Activated T-cell treated with anti-CD3 and anti-CD28 coated beads, Interleukin-2, amount 50 U/mL, for 72 hours (primary cell): ENCODE measurements around the gene ACTN4. TPM values are rescaled to one million over a fixed set of nuclear protein-coding genes. Genes with fewer than 3 reads are reported as not detected.

Experiments
- ATAC-seq, 2 donors: fragments of 150-1000 bp; cut with Tn5 transposase; replicated peaks in 1 of 2; 2 replicates each; pipeline ENCODE4 v1.10.0; 2021; ENCODE audit warnings: moderate library complexity in 2 of 2, mild to moderate bottlenecking in 1 of 2
- DNase-seq, 2 donors: peaks; one replicate each; pipeline ENCODE4 v3.0.0; 2021 to 2022; ENCODE audit warnings: mixed read lengths in 1 of 2
- H3K27ac Mint-ChIP-seq: one replicate; pipeline ENCODE4 v1.8.0; 2022; ENCODE audit warnings: mild to moderate bottlenecking, moderate library complexity, mixed read lengths
- H3K27me3 Mint-ChIP-seq: one replicate; pipeline ENCODE4 v1.8.0; 2022; ENCODE audit warnings: low read depth, mixed read lengths
- H3K36me3 Mint-ChIP-seq, 2 donors: one replicate each; pipeline ENCODE4 v1.8.0; 2022; ENCODE audit warnings: mixed read lengths in 2 of 2, mild to moderate bottlenecking in 1 of 2; ENCODE audit not compliant: insufficient read depth in 2 of 2
- H3K4me1 Mint-ChIP-seq: one replicate; pipeline ENCODE4 v1.8.0; 2022; ENCODE audit warnings: low read depth, mixed read lengths
- H3K4me3 Mint-ChIP-seq, 2 donors: one replicate each; pipeline ENCODE4 v1.8.0; 2022; ENCODE audit warnings: mild to moderate bottlenecking in 2 of 2, mixed read lengths in 2 of 2, moderate library complexity in 2 of 2
- H3K9me3 Mint-ChIP-seq, 2 donors: one replicate each; pipeline ENCODE4 v1.8.0; 2022; ENCODE audit warnings: mixed read lengths in 2 of 2
- total RNA-seq, 2 donors: library from RNA; stranded (reverse); gene quantifications; one replicate each; pipeline ENCODE4 v1.2.3, GENCODE V29; 2022

ACTN4 gene
- total RNA-seq, 2 donors from 2014 or later, result 200 to 227 TPM

DNA sequence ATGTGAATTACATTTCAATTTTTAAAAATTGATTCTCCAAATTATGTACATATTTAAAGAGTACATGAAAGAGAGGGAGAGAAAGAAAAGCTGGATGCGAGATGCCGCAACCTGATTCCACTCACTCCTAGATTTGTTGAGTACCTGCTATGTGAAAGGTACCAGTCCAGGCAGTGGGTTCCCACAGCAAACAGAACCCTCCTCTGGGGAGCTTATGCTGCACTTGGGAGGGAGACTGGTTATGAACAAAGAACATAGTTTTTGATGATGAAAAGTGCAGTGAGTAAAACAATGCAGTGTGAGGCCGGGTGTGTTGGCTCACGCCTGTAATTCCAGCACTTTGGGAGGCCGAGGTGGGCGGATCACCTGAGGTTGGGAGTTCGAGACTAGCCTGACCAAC lies 43.4 kb downstream of the ACTN4 start:
- no peak for DNase-seq
- Mint-ChIP-seq H3K9me3 (no peaks in the 10 kb centered on the region), H3K36me3 (peaks cover 0 to 5% of the 10 kb centered on the region in 2 donors), H3K27ac (no peak overlapping the region), H3K4me3 (no peak overlapping the region), H3K4me1 (peaks cover 47% of the 10 kb centered on the region), H3K27me3 (no peaks in the 10 kb centered on the region)
- ATAC-seq, result no peak

DNA sequence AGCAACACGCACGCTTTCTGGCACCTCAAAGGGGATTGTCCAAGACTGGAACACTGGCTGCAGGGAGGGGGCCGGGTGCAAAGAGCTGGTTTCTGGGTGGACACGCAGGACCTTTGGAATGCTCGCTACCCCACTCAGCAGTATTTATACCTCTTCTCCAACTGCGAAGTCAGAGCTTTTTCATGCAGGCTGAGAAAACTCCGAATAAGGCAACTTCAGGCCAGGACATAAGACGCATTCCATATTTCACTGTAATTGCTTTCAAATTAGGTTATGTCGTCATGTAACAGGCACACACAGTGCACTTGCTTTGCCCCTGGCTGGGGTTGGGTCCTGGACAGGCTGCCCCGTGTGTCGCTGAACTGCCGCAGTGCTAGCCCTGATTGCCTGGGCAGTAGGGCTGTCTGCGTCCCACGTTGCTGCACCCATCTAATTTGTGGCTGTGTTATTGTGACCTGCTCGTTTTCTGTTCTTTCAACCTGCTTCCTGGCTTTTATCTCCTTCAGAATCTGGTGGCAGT lies 44.5 kb downstream of the ACTN4 start:
- Mint-ChIP-seq H3K27ac (peak overlapping the region; percentile 42), H3K9me3 (no peaks in the 10 kb centered on the region), H3K4me1 (peaks cover 36% of the 10 kb centered on the region), H3K27me3 (no peaks in the 10 kb centered on the region), H3K4me3 (no peak overlapping the region), H3K36me3 (peaks cover 0 to 5% of the 10 kb centered on the region in 2 donors)
- DNase-seq (no peak), ATAC-seq (no peak)

DNA sequence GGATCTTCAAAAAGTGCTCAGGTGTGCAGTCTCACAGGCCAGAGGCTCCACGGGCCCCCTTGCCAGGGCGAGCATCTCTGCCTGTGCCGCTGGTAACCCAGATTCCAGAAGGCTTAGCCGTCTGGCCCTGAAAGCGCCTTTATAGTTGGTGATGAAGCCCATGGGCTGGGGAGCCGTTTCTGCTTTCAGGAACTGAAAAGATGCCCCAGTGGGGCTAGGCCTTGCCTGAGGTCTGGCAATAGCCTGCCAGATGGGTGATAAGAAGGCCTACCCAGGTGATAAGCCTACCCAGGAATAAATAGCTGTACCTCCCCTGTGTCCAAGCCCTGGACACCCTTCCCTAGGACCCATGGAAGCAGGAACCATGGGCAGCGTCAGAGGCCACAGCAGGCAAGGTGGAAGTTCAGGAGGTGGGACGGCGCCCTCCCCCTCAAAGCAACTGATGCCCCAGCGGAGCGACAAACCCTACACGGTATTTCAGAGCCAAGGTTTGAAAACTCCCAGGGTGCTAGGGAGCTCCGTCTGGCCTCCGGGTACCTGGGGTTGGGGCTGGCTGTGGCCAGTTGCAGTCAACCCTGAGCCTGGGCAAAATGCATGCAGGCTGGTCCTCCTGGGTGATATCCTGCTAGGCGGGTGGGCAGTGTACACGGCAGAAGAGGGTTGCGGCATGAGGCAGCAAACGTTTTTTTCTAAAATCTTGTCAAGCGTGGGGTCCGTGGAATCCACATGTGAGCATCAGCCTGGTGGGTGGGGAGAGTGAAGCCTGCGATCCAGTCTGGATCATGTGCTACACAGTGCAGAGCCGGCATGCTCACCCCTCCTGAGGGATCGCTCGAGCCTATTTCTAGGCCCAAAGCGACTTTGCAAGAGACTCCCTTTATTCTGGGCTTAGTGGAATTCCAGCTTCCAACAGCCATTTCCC lies 45.3 kb downstream of the ACTN4 start:
- Mint-ChIP-seq H3K9me3 (no peaks in the 10 kb centered on the region), H3K27me3 (no peaks in the 10 kb centered on the region), H3K27ac (no peak overlapping the region), H3K36me3 (peaks cover 0 to 2% of the 10 kb centered on the region in 2 donors), H3K4me1 (peaks cover 30% of the 10 kb centered on the region), H3K4me3 (peak overlapping the region in 1 of 2 donors; percentile 61)
- ATAC-seq, result no peak
- DNase-seq, result no peak

DNA sequence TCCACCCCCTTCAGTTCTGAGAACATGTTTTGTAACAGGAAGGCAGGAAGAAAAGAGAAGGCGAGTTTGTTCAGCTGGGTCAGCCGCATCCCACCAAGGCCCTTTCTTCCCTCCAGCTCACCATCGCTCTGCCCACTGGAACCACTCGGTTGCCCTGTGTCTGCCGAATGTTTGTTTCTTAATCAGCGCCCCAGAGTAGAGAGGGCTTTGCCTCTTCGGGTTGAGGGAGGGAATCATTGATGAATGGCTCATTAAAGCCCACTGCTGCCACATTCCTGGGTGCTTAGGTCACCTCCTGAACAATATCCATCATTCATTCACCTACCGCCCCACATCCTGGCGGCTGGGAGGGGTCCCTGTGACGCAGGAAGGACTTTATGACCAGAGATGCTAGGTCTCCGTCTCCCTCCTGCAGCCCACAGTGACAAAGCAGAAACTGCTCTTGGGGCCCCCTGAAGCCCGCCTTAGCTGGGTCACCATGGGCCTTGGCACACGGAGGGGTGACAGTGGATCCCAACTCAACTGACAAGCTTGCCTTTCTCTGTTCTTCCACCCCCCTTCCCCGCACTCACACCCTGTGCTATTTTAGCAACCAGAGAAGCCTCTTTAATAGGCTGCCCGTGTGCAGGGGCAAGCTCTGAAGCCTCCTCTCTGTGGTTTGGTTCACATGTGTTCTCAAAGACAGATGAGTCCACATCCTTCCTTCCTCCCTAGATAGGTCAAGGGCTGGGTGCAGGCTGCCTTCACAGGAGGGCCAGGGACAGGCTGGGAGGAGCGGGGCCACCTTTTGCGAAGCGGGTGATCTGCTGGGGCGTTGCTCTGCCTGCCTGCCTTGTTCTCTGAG lies 46.2 kb downstream of the ACTN4 start:
- no peaks in the 10 kb centered on the region for H3K9me3 Mint-ChIP-seq
- DNase-seq (peak in 1 of 2 donors; percentile 27), ATAC-seq (peak; percentile 60 to 86)
- peak overlapping the region in 1 of 2 donors; percentile 61 for H3K4me3 Mint-ChIP-seq
- peaks cover 36% of the 10 kb centered on the region for H3K4me1 Mint-ChIP-seq
- peak overlapping the region; percentile 54 for H3K27ac Mint-ChIP-seq
- peaks cover 0 to 2% of the 10 kb centered on the region in 2 donors for H3K36me3 Mint-ChIP-seq
- H3K27me3 Mint-ChIP-seq, result no peaks in the 10 kb centered on the region

DNA sequence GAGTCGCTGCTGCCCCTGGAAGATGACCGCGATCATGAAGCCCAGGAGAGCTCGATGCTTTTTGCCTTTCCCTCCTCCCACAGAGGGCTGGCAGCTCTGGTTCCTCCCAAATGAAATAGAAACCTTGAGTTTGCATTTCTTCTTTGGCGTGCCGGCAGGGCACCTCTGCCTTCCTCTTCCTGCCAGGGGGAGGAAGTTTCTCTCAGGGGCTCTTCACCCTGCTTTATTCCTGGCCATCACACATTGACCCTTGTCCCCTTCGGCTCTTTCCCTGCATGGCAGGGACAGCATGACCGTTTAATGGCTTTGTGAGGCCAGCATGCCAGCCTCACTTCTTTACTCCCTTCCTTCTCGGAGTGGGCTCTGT lies 47.9 kb downstream of the ACTN4 start:
- no peaks in the 10 kb centered on the region for H3K27me3 Mint-ChIP-seq
- DNase-seq (no peak), ATAC-seq (no peak)
- peaks cover 46% of the 10 kb centered on the region for H3K4me1 Mint-ChIP-seq
- no peaks in the 10 kb centered on the region for H3K36me3 Mint-ChIP-seq
- H3K4me3 Mint-ChIP-seq, result peak overlapping the region in 1 of 2 donors; percentile 32
- H3K9me3 Mint-ChIP-seq, result no peaks in the 10 kb centered on the region
- no peak overlapping the region for H3K27ac Mint-ChIP-seq

DNA sequence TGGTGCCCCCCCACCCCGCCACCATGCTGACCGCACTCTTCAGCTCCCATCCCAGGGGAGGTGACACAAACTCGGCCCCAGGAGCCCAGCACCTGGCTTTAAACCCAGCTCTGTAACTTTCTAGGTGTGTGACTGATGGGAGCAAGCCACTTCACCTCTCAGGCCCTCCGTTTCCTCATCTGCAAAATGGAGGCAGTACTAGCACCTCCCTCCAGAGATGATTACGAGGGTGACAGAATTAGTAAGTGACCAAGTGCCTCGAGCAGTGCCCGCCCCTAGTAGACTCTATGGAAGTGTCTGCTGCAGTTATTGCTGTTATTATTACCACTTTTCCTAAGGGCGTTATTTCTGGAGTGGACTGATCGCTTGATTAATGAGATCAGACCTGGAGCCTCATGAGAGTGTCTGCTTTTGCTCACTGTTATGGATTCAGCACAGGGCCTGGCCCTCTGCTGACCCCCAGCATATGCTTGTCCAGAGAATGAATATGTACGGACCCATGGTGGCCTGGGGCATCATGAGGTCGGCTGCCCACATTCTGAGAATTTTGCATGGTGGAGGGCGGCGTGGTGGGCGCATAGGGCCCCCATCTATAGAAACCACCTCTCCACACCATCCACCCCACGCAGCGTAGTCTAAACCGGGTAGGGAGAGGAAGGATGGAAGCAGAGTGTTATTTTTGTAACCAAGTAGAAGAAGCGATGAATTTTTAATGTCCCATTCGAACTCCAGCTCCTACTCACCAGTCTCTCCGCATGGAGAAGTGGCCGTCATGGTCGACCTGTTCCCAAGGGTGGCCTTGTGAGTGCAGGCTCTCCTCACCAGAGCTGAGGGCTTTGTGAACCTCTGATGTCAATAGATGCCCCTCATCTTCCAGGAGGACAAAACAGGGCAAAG lies 48.6 kb downstream of the ACTN4 start:
- Mint-ChIP-seq H3K4me1 (peaks cover 46% of the 10 kb centered on the region), H3K4me3 (no peak overlapping the region), H3K36me3 (no peaks in the 10 kb centered on the region), H3K9me3 (no peaks in the 10 kb centered on the region), H3K27me3 (no peaks in the 10 kb centered on the region), H3K27ac (no peak overlapping the region)
- DNase-seq, result no peak
- ATAC-seq, result no peak

DNA sequence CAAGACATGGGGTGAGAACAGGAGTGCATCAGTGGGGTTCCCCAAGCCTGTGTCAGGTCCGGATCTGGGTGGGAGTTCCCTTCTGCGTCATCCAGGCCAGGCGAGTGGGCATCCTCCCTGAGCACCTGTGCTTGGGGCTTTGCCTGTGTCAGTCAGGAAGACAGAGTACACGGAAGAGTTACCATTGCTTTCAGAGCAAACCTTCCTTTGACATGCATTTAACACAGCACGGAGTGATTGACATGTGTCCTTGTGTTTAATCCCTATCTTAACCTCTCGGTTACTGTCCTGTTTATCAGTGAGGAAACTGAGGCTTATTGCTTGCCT lies 49.2 kb downstream of the ACTN4 start:
- Mint-ChIP-seq H3K4me3 (no peak overlapping the region), H3K36me3 (no peaks in the 10 kb centered on the region), H3K9me3 (no peaks in the 10 kb centered on the region), H3K27me3 (no peaks in the 10 kb centered on the region), H3K27ac (no peak overlapping the region), H3K4me1 (peaks cover 46% of the 10 kb centered on the region)
- DNase-seq (no peak), ATAC-seq (no peak)

DNA sequence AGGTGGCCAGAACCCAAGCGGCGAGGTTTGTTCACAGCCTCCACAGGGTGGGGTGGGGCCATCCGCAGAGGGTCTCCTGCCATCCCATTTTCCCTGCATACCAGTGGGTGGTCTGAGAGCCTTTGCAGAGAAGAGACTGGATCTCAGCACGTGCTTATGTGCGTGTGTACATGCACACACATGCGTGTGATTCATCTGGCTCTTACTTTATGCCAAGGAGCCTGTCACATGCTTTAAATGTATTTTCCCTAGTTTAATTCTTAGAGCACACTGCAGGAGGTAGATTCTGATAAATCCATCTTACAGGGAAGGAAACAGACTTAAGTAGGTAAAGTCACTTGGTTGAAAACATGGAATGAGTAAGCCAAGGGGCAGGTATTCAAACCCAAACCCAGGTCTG lies 49.7 kb downstream of the ACTN4 start:
- Mint-ChIP-seq H3K4me3 (no peak overlapping the region), H3K9me3 (no peaks in the 10 kb centered on the region), H3K36me3 (no peaks in the 10 kb centered on the region), H3K27ac (no peak overlapping the region), H3K4me1 (peaks cover 46% of the 10 kb centered on the region), H3K27me3 (no peaks in the 10 kb centered on the region)
- ATAC-seq (no peak), DNase-seq (no peak)

DNA sequence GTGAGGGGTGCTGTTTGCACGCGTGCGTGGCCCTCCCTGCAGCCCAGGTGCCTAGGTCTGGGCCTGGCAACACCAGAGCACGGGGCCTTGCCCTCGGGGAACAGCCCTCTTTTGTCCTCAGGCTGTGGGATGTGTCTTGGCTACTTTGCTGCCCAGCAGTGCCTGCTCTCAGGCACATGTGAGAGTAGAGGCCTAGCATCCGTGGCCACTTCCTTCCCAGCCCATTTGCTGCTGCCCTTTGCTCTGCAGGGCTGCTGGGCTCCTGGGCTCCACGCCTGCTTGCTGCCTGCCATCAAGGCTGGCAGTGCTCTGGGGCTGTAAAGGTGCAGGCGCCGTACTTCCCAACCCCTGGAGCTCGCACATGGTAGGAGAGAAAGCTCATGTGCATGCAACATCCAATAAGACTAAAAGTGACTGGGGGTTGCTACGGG lies 50.2 kb downstream of the ACTN4 start:
- Mint-ChIP-seq H3K4me1 (peaks cover 46% of the 10 kb centered on the region), H3K36me3 (no peaks in the 10 kb centered on the region), H3K27me3 (no peaks in the 10 kb centered on the region), H3K9me3 (no peaks in the 10 kb centered on the region), H3K4me3 (no peak overlapping the region), H3K27ac (no peak overlapping the region)
- no peak for DNase-seq
- ATAC-seq, result no peak

DNA sequence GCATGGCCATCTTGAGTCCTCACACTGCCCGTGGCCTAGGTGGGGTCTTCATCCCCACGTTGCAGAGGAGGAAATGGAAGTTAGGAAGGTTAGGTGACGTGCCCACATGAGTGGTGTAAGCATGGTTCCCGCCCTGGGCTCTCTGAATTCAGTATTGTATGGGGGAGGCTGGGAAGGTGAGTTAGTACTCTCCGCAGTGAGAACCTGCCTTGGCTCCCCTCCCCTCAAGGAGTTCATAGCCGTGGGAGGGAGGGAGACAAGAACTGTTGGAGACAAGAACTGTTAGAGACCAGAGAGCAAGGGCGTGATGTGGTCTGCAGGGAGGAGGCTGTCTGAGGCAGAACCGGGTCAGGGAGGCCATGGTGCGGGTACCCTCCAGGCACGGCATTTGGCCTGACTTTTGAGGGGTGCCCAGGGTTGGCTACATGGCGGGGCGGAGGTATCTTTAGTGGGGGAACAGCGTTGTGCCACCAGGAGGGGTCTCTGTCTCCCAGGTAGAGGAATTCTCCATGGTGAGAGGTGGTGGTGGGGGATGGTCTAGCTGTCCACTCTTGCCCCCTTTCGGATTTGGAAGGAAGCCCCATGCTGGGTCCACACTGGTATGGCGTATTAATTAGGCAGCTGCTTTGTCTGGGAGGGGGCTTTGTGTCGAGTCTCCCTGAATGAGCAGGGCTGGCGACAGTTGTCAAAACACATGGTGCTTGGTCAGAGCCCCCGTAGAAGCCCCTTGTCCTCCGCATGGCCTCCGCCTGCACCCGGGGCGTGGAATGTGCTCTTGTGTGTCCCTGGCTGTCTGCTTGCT lies 51.0 kb downstream of the ACTN4 start:
- no peak for DNase-seq
- Mint-ChIP-seq H3K9me3 (no peaks in the 10 kb centered on the region), H3K27me3 (no peaks in the 10 kb centered on the region), H3K27ac (peak overlapping the region; percentile 60), H3K36me3 (no peaks in the 10 kb centered on the region), H3K4me1 (peaks cover 42% of the 10 kb centered on the region), H3K4me3 (peak overlapping the region; percentile 26 to 52)
- ATAC-seq, result no peak

DNA sequence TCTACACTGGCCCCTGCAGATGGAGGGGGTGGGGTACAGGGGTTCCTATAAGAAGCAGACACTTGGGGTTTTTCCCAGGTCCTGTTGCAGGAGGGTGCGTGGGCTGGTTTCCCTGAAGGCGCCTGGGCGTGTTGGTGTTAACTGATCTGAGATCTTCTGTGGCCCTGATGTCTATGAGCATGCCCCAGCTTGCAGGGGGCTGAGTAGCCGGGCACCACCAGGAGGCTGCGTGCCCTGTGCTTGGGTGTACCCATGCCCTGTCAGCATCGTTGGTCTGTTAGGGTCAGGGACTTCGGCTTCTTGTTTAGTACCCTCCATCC lies 51.5 kb downstream of the ACTN4 start:
- H3K36me3 Mint-ChIP-seq, result no peaks in the 10 kb centered on the region
- ATAC-seq, result peak in 1 of 2 donors; percentile 51
- no peak overlapping the region for H3K4me3 Mint-ChIP-seq
- peaks cover 37% of the 10 kb centered on the region for H3K4me1 Mint-ChIP-seq
- no peaks in the 10 kb centered on the region for H3K27me3 Mint-ChIP-seq
- DNase-seq, result peak in 1 of 2 donors; percentile 20
- peak overlapping the region; percentile 60 for H3K27ac Mint-ChIP-seq
- no peaks in the 10 kb centered on the region for H3K9me3 Mint-ChIP-seq
